ENCODE measurements around the gene TF.
A peak's percentile ranks its signal among the peaks of the same experiment; 100 is the strongest.

TF gene

GRCh38 chr3:133713347-133713746, 32.8 kb upstream of the TF start:
- Histone ChIP-seq H3K36me3 (ENCODE audit: control insufficient read depth in 2 of 2, insufficient read depth in 1 of 2, low read length in 2 of 2) (no peaks in the 10 kb centered on the region), H3K27ac (ENCODE audit: extremely low read depth, low read depth, low read length) (no peak overlapping the region), H3K4me1 (ENCODE audit: control insufficient read depth, insufficient read depth, low read length) (no peaks in the 10 kb centered on the region), H3K9me3 (ENCODE audit: control insufficient read depth, insufficient read depth, low read depth, low read length) (no peaks in the 10 kb centered on the region), H3K4me3 (ENCODE audit: low read depth, low read length) (no peak overlapping the region)
- TF ChIP-seq GLI2 (tag by site-specific recombination; IDR thresholded peaks at IDR 0.05; ENCODE audit: borderline replicate concordance, low read depth) = no peak
- no peak for TF ChIP-seq ZFHX2 (tag by site-specific recombination; conservative IDR thresholded peaks at IDR 0.05)
- TF ChIP-seq ZNF610 (tag by site-specific recombination; IDR thresholded peaks at IDR 0.05; ENCODE audit: borderline replicate concordance) = no peak
- TF ChIP-seq ZNF596 (tag by site-specific recombination; IDR thresholded peaks at IDR 0.05) = no peak
- TF ChIP-seq ZNF133 (tag by site-specific recombination; IDR thresholded peaks at IDR 0.05) = no peak
- no peak for TF ChIP-seq HOXC10 (CRISPR knock-in tag; IDR thresholded peaks at IDR 0.05)
- TF ChIP-seq ZNF777 (tag by site-specific recombination; IDR thresholded peaks at IDR 0.05; ENCODE audit: borderline replicate concordance) = no peak
- no peak for TF ChIP-seq MYNN (tag by site-specific recombination; IDR thresholded peaks at IDR 0.05; ENCODE audit: borderline replicate concordance)
- no peak for TF ChIP-seq ZNF629 (tag by site-specific recombination; IDR thresholded peaks at IDR 0.05)
- TF ChIP-seq SP7 (tag by site-specific recombination; IDR thresholded peaks at IDR 0.05) = no peak
- no peak for TF ChIP-seq REPIN1 (tag by site-specific recombination; IDR thresholded peaks at IDR 0.05; ENCODE audit: low read depth)
- TF ChIP-seq ZNF660 (tag by site-specific recombination; IDR thresholded peaks at IDR 0.05) = no peak
- TF ChIP-seq RBAK (tag by site-specific recombination; IDR thresholded peaks at IDR 0.05) = no peak
- CTCF ChIA-PET = no interaction called here
- POLR2A ChIA-PET = no interaction called here

GRCh38 chr3:133717424-133717823, 28.8 kb upstream of the TF start:
- Histone ChIP-seq H3K4me3 (ENCODE audit: low read depth, low read length) (no peak overlapping the region), H3K9me3 (ENCODE audit: control insufficient read depth, insufficient read depth, low read depth, low read length) (no peaks in the 10 kb centered on the region), H3K4me1 (ENCODE audit: control insufficient read depth, insufficient read depth, low read length) (no peaks in the 10 kb centered on the region), H3K36me3 (ENCODE audit: control insufficient read depth in 2 of 2, insufficient read depth in 1 of 2, low read length in 2 of 2) (no peaks in the 10 kb centered on the region), H3K27ac (ENCODE audit: extremely low read depth, low read depth, low read length) (no peak overlapping the region)
- POLR2A ChIA-PET = no interaction called here
- CTCF ChIA-PET = no interaction called here
- TF ChIP-seq ZNF324 (tag by site-specific recombination; IDR thresholded peaks at IDR 0.05) (no peak), ZBTB8A (tag by site-specific recombination; IDR thresholded peaks at IDR 0.05) (no peak), ZNF791 (tag by site-specific recombination; IDR thresholded peaks at IDR 0.05) (no peak), ZNF548 (tag by site-specific recombination; IDR thresholded peaks at IDR 0.05) (no peak), ZNF830 (tag by site-specific recombination; IDR thresholded peaks at IDR 0.05; ENCODE audit: low read depth) (no peak), ZNF280C (tag by site-specific recombination; IDR thresholded peaks at IDR 0.05) (no peak), ZNF692 (tag by site-specific recombination; IDR thresholded peaks at IDR 0.05) (no peak), BCL11B (tag by site-specific recombination; IDR thresholded peaks at IDR 0.05; ENCODE audit: low read depth) (no peak)

DNA sequence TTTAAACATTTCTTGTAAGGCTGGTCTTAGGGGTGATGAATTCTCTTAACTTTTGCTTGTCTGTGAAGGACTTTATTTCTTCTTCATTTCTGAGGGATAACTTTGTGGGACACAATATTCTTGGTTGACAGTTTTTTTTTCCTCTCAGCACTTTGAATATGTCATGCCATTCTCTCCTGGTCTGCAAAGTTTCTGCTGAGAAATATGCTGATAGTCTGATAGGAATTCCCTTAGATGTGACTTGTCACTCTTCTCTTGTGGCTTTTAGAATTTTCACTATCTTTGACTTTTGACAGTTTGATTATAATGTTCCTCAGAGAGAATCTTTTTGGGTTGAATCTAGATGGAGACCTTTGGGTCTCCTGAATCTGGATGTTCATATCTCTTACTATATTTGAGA, 23.3 kb upstream of the TF start:
- POLR2A ChIA-PET = no interaction called here
- H3K9me3 ChIP-seq (ENCODE audit: control insufficient read depth, insufficient read depth, low read depth, low read length) = no peaks in the 10 kb centered on the region
- H3K27ac ChIP-seq (ENCODE audit: extremely low read depth, low read depth, low read length) = no peak overlapping the region
- H3K36me3 ChIP-seq (ENCODE audit: control insufficient read depth in 2 of 2, insufficient read depth in 1 of 2, low read length in 2 of 2) = no peaks in the 10 kb centered on the region
- H3K4me1 ChIP-seq (ENCODE audit: control insufficient read depth, insufficient read depth, low read length) = no peaks in the 10 kb centered on the region
- CTCF ChIA-PET = no interaction called here
- H3K4me3 ChIP-seq (ENCODE audit: low read depth, low read length) = no peak overlapping the region
- TF ChIP-seq, protein P1, sequence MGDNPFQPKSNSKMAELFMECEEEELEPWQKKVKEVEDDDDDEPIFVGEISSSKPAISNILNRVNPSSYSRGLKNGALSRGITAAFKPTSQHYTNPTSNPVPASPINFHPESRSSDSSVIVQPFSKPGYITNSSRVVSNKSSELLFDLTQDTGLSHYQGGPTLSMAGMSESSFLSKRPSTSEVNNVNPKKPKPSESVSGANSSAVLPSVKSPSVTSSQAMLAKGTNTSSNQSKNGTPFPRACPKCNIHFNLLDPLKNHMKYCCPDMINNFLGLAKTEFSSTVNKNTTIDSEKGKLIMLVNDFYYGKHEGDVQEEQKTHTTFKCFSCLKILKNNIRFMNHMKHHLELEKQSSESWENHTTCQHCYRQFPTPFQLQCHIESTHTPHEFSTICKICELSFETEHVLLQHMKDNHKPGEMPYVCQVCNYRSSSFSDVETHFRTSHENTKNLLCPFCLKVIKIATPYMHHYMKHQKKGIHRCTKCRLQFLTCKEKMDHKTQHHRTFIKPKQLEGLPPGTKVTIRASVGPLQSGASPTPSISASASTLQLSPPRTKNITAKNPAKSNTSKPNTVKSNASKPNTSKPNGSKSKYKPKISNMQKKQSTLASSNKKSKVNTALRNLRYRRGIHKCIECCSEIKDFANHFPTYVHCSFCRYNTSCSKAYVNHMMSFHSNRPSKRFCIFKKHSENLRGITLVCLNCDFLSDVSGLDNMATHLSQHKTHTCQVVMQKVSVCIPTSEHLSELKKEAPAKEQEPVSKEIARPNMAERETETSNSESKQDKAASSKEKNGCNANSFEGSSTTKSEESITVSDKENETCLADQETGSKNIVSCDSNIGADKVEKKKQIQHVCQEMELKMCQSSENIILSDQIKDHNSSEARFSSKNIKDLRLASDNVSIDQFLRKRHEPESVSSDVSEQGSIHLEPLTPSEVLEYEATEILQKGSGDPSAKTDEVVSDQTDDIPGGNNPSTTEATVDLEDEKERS (tag by site-specific recombination; IDR thresholded peaks at IDR 0.05) = no peak
- TF ChIP-seq ZNF394 (tag by site-specific recombination; IDR thresholded peaks at IDR 0.05; ENCODE audit: borderline replicate concordance) (no peak), ZNF138 (tag by site-specific recombination; IDR thresholded peaks at IDR 0.05; ENCODE audit: borderline replicate concordance) (no peak), ZNF521 (tag by site-specific recombination; IDR thresholded peaks at IDR 0.05) (no peak), ZNF707 (tag by site-specific recombination; IDR thresholded peaks at IDR 0.05) (no peak), ZNF223 (tag by site-specific recombination; IDR thresholded peaks at IDR 0.05) (no peak), HOXC10 (CRISPR knock-in tag; IDR thresholded peaks at IDR 0.05) (no peak), ZNF37A (tag by site-specific recombination; IDR thresholded peaks at IDR 0.05) (no peak), ZNF791 (tag by site-specific recombination; IDR thresholded peaks at IDR 0.05) (peak; percentile 97)

Measured in HEK293 (cell line).